ENCODE results near the gene CMYA5. TPM values are rescaled to one million over a fixed set of nuclear protein-coding genes. Genes with fewer than 3 reads are reported as not detected.

The CMYA5 gene
- total and polyA plus RNA-seq, 9 of the 15 experiments (the other 6 are each of a cell fraction or from before 2014, with no cell fraction given) = 0.18 to 1.1 (median 0.32) TPM

DNA sequence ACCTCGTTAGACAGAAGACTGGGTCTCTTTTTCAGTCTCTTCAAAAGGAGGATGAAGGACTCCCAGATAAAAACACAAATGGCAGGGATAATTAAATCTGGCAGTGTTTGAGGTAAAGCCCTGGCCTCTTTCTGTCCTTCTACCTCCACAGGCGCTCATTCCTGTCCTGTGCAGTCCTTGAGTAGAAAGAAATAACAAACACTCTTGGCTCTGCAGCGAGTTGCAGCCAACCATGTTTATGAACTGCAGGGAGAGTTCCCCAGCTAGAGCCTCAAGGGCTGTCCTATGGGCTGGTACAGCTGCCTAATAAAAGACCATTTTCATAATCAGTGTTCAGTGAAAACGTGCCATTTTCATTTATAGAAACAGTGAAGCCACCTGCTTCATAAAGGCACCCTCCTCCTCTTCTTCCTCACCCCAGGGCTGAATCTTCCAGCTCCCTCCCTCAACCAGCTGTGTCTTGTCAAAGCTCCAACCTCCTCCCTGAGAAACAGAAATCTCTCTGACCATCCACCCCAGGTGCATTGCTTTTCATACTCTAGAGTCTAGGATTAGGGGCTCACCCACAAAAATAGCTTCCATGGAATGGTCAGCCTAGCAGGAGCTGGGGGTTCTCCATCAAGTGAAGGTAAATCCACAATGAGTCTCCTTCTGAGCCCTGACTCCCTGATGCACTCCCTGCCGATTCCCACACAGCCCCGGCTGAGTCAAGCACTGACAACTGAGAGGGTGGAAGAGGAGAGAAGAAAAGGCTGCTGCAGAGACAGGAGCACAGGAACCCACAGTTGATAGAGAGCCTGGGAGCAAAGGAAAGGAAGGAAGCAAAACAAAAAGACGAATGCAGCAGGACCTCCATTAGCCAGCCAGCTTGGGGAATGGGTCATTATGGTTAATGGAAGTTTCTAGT, 150.7 kb downstream of the CMYA5 start:
- WGBS (ENCODE audit: insufficient coverage, low coverage, missing lambda C conversion rate) = 3% methylated on average over 7 of the region's 7 CpGs
- DNase-seq (ENCODE audit: extremely low read depth in 1 of 4, low spot score in 3 of 4) (no peak), ATAC-seq (no peak; the same call in 2 of the 3 replicates), FAIRE-seq (no peak)
- no peak overlapping the region for H3K4me3 ChIP-seq
- intact Hi-C loops (cut with micrococcal nuclease) (no loop called here), in situ Hi-C loops (cut with MboI) (no loop called here)
- H3K4me2 ChIP-seq (ENCODE audit: insufficient read depth, low read length) = no peak overlapping the region
- CTCF ChIA-PET (ENCODE audit: low intra/inter-chr PET ratio) = no interaction called here
- peaks cover 0 to 7% of the 10 kb centered on the region in 2 experiments; a peak in 2 of 5 replicates for H3K4me1 ChIP-seq (replicated peaks in 1 of 2; ENCODE audit: control insufficient read depth in 2 of 2, insufficient read depth in 2 of 2, low read length in 2 of 2)
- H3K9me1 ChIP-seq (ENCODE audit: control insufficient read depth, insufficient read depth, low read length) = no peaks in the 10 kb centered on the region
- no peak overlapping the region for H3K27ac ChIP-seq (ENCODE audit: extremely low read depth, low read depth, low read length)
- H3K36me3 ChIP-seq (ENCODE audit: control insufficient read depth, insufficient read depth, low read length) = no peaks in the 10 kb centered on the region
- H4K20me1 ChIP-seq (replicated peaks; ENCODE audit: control insufficient read depth, insufficient read depth, low read length) = no peaks in the 10 kb centered on the region
- no TSS peak for BruUV-seq (replicated peaks)
- TF ChIP-seq ZNF445 (CRISPR knock-in tag; IDR thresholded peaks at IDR 0.05; ENCODE audit: low read depth) (no peak), NFYB (IDR thresholded peaks at IDR 0.05; ENCODE audit: extremely low read depth, insufficient read length) (no peak), KLF10 (CRISPR knock-in tag; IDR thresholded peaks at IDR 0.05) (no peak), MCM3 (IDR thresholded peaks at IDR 0.05) (no peak), NR2C1 (IDR thresholded peaks at IDR 0.05) (no peak), NR2C1 (tag; IDR thresholded peaks at IDR 0.05) (no peak), SMARCA5 (IDR thresholded peaks at IDR 0.05) (no peak), ZSCAN32 (CRISPR knock-in tag; IDR thresholded peaks at IDR 0.05) (no peak), ASH1L (IDR thresholded peaks at IDR 0.05; ENCODE audit: borderline replicate concordance, low read depth, partially characterized antibody) (no peak), KAT8 (IDR thresholded peaks at IDR 0.05; ENCODE audit: low read depth) (no peak), ZNF57 (CRISPR knock-in tag; IDR thresholded peaks at IDR 0.05) (no peak), CEBPB (tag; IDR thresholded peaks at IDR 0.05) (no peak)
- no peak overlapping the region for H3K9ac ChIP-seq (ENCODE audit: insufficient read depth in 1 of 2, low read depth in 2 of 2, low read length in 2 of 2)
- no peaks in the 10 kb centered on the region for H3K9me3 ChIP-seq (replicated peaks; ENCODE audit: control insufficient read depth, insufficient read depth, low read depth, low read length)
- peaks cover 8 to 17% of the 10 kb centered on the region in 2 experiments; a peak in 3 of 5 replicates for H3K27me3 ChIP-seq (ENCODE audit: control insufficient read depth in 2 of 2, insufficient read depth in 2 of 2, low read length in 2 of 2)
- POLR2A ChIA-PET = interaction anchor here (0.6 to 1.1 kb wide), 7 partner anchors 8 to 417 kb away, joined by 3 to 4 read pairs (median 3); no protein-coding TSS in a partner anchor
- no peaks in the 10 kb centered on the region for H3K79me2 ChIP-seq (ENCODE audit: control insufficient read depth, insufficient read depth, low read length)
- peak overlapping the region; percentile 22; the same call in 1 of the 2 replicates for H2AFZ ChIP-seq (ENCODE audit: low read depth, low read length)

Measured in K562 (cell line).